Gastrocnemius medialis (tissue), 4 donors: ENCODE data around the gene ASAP3. TPM values are rescaled to one million over a fixed set of nuclear protein-coding genes. Genes with fewer than 3 reads are reported as not detected.
A peak's percentile ranks its signal among the peaks of the same experiment; 100 is the strongest.

Experiments
- ATAC-seq, 2 donors: fragments of 150-250 bp; one replicate each; pipeline ENCODE4 v1.9.1; 2016
- DNase-seq, 2 donors: peaks; one replicate each; pipeline ENCODE4 v3.0.0-alpha.2; 2019
- H3K27ac ChIP-seq, 4 donors: fragments of 200-600 bp; sonication (generic); 1 replicate in 1 of 4; 2 replicates in 3 of 4; pipeline ENCODE4 v1.5.1; 2016 to 2018; ENCODE audit warnings: mild to moderate bottlenecking in 2 of 4, moderate library complexity in 1 of 4
- H3K27me3 ChIP-seq, 3 donors: fragments of 200-600 bp; sonication (generic) in 2 of 3; 1 replicate in 1 of 3; 2 replicates in 2 of 3; pipeline versions ENCODE4 v1.5.1 to v1.6.0; 2016 to 2019; ENCODE audit warnings: mild to moderate bottlenecking in 1 of 3, moderate library complexity in 1 of 3
- H3K36me3 ChIP-seq, 2 donors: fragments of 200-600 bp; sonication (generic) in 1 of 2; one replicate each; pipeline ENCODE4 v1.5.1; 2017 to 2018
- H3K4me1 ChIP-seq, 2 donors: fragments of 200-600 bp; sonication (generic) in 1 of 2; one replicate each; pipeline ENCODE4 v1.5.1; 2016 to 2017; ENCODE audit warnings: mild to moderate bottlenecking in 2 of 2
- H3K4me3 ChIP-seq, 4 donors: fragments of 200-600 bp; sonication (generic) in 3 of 4; 1 replicate in 1 of 4; 2 replicates in 3 of 4; pipeline ENCODE4 v1.5.1; 2016 to 2019; ENCODE audit warnings: mild to moderate bottlenecking in 2 of 4
- H3K9me3 ChIP-seq, 3 donors: fragments of 200-600 bp; sonication (generic) in 2 of 3; 1 replicate in 1 of 3; 2 replicates in 2 of 3; pipeline ENCODE4 v1.5.1; 2016 to 2019
- POLR2A ChIP-seq, 2 donors: fragments of 450-650 bp; IDR thresholded peaks; one replicate each; pipeline ENCODE4 v1.6.1; 2017; ENCODE audit warnings: antibody characterized with exemption in 2 of 2, mild to moderate bottlenecking in 2 of 2, moderate library complexity in 2 of 2
- in situ Hi-C, 4 donors: fragments of 200-750 bp; cut with MboI; loops; one replicate each; pipeline versions ENCODE4 v1.15.0 to v1.8.0; 2017; ENCODE audit warnings: low sequenced_read_pairs in 4 of 4
- intact Hi-C: fragments of 100-400 bp; cut with DNase I; formaldehyde crosslinking; loops from one replicate; pipeline ENCODE4 v1.15.1; 2023; ENCODE audit warnings: low total_unique reads
- total RNA-seq, 4 donors: library from RNA; depleted of rRNA; stranded (reverse); fragments of >200 nt; gene quantifications; one replicate each; pipeline versions ENCODE4 v1.1.0 to v1.2.3, GENCODE V29; 2016
- TF ChIP-seq, protein P1 (sequence below), 5 experiments: fragments of 450-650 bp in 3 of 5; fragments of 200-600 bp in 2 of 5; sonication (generic) in 2 of 5; IDR thresholded peaks in 4 of 5; conservative IDR thresholded peaks in 1 of 5; 1 replicate in 4 of 5; 2 replicates in 1 of 5; pipeline ENCODE4 v1.5.1; 2016 to 2019; ENCODE audit warnings: antibody characterized with exemption in 5 of 5, mild to moderate bottlenecking in 3 of 5, moderate library complexity in 3 of 5

The ASAP3 gene
- total RNA-seq, 4 donors from 2014 or later, result 55.5 to 129 (median 93.2) TPM

DNA sequence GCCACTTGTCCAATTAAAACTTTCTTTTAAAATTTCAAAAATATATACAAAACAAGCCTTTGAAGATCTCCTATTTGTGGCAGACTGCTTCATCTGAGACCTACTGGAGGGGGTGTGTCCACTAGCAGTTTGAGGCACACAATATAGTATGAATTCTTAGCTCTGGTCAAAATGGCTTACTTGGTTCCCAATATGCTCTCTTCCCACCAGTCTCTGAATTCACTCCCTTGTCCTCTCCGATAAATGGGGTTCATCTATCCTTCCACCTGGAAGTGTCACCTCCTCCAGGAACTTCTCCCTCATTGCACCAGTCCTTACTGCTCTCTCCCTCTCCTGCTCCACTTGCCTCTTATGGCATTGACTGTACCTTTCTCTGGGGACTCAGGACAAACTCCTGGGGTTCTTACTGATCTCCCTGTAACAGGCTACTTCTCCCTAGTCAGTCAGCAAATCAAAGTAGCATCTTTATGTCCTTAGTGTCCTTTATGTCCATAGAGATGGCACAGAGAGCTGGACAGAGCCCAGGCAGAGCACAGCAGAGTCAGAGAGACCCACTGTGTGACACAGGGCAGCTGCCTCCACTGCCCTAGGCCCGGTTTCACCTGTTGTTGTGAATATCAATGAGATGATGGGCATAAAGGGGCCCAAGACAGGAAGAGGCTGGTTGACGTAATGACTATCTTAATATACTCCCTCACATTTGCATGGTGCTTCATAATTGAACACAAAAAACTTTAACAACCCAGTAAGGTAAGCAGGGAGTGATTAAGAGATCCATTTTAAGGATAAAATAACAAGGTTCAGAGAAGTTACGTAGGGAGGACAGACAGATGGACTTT, 3.6 kb downstream of the ASAP3 start:
- H3K27ac ChIP-seq, result peak overlapping the region; percentile 88 to 97 (median 93)
- H3K36me3 ChIP-seq, result no peaks in the 10 kb centered on the region
- no peaks in the 10 kb centered on the region for H3K27me3 ChIP-seq
- intact Hi-C loops (loop anchor here (5.0 kb wide), 3 partner anchors 73 to 138 kb away; partner anchors contain the start of genes HNRNPR and ID3), in situ Hi-C loops (no loop called here)
- no peak overlapping the region for H3K4me3 ChIP-seq
- no peaks in the 10 kb centered on the region for H3K9me3 ChIP-seq
- TF ChIP-seq, protein P1, sequence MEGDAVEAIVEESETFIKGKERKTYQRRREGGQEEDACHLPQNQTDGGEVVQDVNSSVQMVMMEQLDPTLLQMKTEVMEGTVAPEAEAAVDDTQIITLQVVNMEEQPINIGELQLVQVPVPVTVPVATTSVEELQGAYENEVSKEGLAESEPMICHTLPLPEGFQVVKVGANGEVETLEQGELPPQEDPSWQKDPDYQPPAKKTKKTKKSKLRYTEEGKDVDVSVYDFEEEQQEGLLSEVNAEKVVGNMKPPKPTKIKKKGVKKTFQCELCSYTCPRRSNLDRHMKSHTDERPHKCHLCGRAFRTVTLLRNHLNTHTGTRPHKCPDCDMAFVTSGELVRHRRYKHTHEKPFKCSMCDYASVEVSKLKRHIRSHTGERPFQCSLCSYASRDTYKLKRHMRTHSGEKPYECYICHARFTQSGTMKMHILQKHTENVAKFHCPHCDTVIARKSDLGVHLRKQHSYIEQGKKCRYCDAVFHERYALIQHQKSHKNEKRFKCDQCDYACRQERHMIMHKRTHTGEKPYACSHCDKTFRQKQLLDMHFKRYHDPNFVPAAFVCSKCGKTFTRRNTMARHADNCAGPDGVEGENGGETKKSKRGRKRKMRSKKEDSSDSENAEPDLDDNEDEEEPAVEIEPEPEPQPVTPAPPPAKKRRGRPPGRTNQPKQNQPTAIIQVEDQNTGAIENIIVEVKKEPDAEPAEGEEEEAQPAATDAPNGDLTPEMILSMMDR (IDR thresholded peaks at IDR 0.05 in 4 of 5, conservative IDR thresholded peaks at IDR 0.05 in 1 of 5), result no peak
- TF ChIP-seq POLR2A (IDR thresholded peaks at IDR 0.05), result no peak
- peaks cover 53 to 66% of the 10 kb centered on the region in 2 donors for H3K4me1 ChIP-seq
- no peak for ATAC-seq
- DNase-seq, result no peak

DNA sequence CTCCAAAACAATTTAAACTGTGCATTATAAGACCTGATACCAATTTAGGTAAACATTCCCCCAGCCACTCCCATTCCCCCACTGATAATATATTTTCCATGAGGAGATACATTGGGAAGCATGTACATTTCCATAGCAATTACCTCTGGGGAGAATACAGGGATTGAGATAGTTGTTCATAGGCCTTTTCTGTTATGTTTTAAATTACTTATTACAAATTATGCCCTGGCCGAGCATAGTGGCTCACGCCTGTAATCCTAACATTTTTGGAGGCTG, 4.4 kb downstream of the ASAP3 start:
- no peak for ATAC-seq
- Histone ChIP-seq H3K27ac (peak overlapping the region; percentile 88 to 97 (median 93)), H3K4me1 (peaks cover 61 to 73% of the 10 kb centered on the region in 2 donors), H3K9me3 (no peaks in the 10 kb centered on the region), H3K36me3 (no peaks in the 10 kb centered on the region), H3K27me3 (no peaks in the 10 kb centered on the region), H3K4me3 (no peak overlapping the region)
- TF ChIP-seq, protein P1 (IDR thresholded peaks at IDR 0.05 in 4 of 5, conservative IDR thresholded peaks at IDR 0.05 in 1 of 5), result no peak
- no peak for TF ChIP-seq POLR2A (IDR thresholded peaks at IDR 0.05)
- intact Hi-C loops (loop anchor here (1.0 kb wide), 1 partner anchor 30 kb away; no protein-coding TSS in a partner anchor), in situ Hi-C loops (no loop called here)
- no peak for DNase-seq

DNA sequence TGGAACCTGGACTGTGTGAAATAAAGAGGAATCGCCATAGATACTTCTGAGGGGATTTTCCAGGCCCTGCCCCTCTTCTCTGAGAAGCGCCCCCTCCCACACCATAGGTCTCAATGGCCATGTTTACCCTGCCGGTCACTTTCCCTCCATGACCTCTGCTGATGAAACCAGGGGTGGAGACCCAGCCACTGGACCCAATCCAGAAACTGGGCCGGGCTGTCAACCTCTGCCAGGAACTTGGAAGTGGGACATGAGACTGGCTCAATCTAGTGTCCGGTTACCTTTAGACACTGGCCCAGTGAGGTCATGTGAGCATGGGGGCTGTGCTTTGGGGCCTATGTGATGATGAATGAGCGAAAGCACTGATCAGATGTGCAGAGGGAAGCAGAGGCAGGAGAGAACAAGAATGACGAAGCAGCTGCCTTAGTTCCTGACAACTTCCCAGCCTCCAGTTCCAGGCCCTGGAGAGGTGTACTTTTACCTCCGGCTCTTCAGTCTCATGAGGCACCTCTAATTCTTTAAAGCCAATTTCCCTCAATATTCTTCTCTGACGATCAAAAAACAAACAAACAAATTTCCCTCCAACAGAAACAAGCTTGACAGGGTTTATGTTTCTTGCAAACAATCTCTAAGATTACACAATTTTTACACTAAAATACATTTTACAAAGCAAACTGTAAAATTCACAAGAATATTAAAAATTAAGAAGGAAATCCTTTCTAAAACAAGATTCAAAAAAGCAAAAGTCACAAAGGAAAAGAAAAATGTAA, 4.9 kb downstream of the ASAP3 start:
- H3K4me1 ChIP-seq, result peaks cover 66 to 78% of the 10 kb centered on the region in 2 donors
- peak; percentile 79 to 85 for TF ChIP-seq POLR2A (IDR thresholded peaks at IDR 0.05)
- TF ChIP-seq, protein P1 (IDR thresholded peaks at IDR 0.05 in 4 of 5, conservative IDR thresholded peaks at IDR 0.05 in 1 of 5), result no peak
- no peaks in the 10 kb centered on the region for H3K9me3 ChIP-seq
- DNase-seq (peak; percentile 95 to 99), ATAC-seq (peak; percentile 90 to 92)
- peak overlapping the region; percentile 88 to 97 (median 93) for H3K27ac ChIP-seq
- H3K36me3 ChIP-seq, result no peaks in the 10 kb centered on the region
- intact Hi-C loops (loop anchor here (1.0 kb wide), 1 partner anchor 30 kb away; no protein-coding TSS in a partner anchor), in situ Hi-C loops (no loop called here)
- peak overlapping the region in 1 of 4 donors; percentile 14 for H3K4me3 ChIP-seq
- H3K27me3 ChIP-seq, result no peaks in the 10 kb centered on the region

DNA sequence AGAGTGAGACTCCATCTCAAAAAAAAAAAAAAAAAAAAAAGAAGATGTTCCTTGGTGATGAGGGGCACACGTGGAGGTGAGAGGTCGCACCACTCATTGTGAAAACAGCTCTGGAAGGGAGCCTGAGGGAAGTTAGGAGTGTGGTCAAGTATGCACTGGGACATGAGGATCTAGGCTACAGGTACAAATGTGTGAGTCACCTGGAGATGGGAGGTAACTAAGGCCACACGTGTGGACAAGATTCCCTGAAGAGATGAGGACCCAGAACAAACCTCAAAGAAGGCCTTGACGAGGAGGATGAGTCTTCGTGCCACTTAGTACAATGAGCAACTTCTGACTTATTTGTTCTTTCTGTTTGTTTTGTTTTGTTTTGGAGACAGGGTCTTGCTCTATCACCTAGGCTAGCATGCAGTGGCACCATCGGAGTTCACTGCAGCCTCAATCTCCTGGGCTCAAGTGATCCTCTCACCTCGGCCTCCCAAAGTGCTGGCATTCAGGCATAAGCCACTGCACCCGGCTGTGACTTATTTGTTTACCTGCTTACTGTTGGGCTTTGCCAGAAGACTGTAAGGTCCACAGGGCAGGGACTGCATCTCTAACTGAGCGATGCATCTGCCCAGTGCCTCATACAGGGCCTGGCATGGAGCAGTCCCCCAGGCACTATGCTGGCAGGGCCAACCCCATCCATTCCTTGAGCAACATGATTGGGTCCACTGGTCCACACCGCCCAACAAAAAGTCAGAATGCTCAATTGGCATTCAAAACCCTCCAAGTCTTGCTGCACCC, 6.4 kb downstream of the ASAP3 start:
- Histone ChIP-seq H3K4me1 (peaks cover 69 to 70% of the 10 kb centered on the region in 2 donors), H3K4me3 (no peak overlapping the region), H3K9me3 (no peaks in the 10 kb centered on the region), H3K27me3 (no peaks in the 10 kb centered on the region), H3K27ac (peak overlapping the region; percentile 88 to 97 (median 93)), H3K36me3 (no peaks in the 10 kb centered on the region)
- no peak for DNase-seq
- intact Hi-C loops (no loop called here), in situ Hi-C loops (no loop called here)
- TF ChIP-seq, protein P1 (IDR thresholded peaks at IDR 0.05 in 4 of 5, conservative IDR thresholded peaks at IDR 0.05 in 1 of 5), result no peak
- ATAC-seq, result no peak
